ENCODE data around the gene SCUBE1.

The SCUBE1 gene

DNA sequence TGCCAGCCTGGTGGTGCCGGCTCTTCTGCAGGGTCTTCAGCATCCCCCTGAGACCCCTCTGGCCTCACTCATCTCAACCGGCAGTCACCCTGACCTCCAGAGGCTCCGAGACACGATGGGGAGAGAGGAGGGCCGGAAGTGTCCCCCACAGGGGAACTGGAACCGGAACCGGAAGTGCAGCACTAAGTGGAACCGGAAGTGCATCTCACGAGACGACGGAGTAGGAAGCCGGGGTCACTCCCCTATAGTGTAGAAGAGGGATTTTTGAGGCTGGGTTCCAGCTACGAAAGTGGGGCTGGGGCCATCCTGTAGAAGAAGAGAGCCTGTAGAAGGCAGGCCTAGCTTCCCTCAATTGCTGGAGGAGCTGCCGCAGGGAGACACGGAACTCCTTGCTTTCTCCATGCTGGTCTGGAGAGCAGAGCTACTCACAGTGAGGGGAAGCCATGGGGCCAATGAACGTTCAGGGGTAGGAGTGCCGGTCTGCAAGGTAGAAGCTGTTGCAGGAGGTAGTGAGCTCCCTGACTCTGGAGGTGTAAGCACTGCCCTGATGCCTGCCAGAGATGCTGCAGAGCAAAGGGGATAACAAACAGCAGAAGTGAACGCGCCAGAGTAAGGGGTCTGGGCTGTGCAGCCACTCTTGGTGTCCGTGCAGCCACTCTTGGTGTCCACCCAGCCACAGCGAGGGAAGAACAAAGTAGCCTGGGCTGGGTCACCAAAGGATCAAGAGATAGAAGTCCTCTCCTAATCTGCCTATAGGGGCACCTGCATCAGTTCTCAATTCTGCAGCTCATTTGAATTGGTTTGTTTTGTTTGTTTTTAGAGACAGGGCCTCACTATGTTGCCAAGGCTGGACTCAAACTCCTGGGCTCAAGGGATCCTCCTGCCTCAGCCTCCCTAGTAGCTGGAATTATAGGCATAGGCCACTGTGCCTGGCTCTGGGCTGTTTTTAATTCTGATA is 21.9 kb downstream of the SCUBE1 start:
- TF ChIP-seq, protein P1, sequence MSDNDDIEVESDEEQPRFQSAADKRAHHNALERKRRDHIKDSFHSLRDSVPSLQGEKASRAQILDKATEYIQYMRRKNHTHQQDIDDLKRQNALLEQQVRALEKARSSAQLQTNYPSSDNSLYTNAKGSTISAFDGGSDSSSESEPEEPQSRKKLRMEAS (IDR thresholded peaks at IDR 0.05) = no peak
- TF ChIP-seq TAF1 (IDR thresholded peaks at IDR 0.05; ENCODE audit: low read depth) = no peak

DNA sequence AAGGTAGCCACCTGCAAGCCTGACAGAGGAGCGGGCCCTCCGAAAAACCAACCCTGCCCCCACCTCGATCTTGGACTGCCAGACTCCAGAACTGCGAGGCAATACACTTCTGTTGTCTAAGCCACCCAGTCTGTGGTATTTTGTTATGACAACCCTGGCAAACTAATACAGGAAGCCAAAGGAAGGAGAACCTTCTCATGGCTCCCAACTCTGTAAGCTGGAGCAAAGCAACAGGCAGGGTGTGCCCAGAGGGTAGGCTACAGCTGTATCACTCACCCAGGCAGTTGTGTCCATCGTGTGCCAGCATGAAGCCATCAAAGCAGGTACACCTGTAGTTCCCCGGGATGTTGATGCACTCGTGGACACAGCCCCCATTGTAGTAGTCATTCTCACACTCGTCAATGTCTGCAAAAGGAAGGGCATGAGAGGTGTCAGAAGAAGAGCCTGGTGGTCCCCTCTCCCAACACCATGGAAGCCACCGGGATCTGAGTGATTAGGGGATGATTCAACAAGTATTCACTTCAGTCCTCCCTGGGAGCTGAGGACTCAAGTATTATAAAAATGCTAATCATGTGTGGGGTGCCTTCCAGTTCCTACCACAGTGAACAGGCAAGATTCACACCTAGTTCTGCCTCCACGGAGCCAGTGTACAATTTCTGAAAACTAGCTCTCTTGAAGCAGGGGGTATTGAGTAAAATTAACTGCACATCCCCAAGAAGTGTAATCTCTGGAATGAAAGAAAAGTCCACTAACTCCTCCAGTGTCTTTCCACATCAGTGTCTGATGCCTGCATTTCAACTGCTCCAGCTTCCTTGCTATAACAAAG is 23.3 kb downstream of the SCUBE1 start:
- no peak for TF ChIP-seq TAF1 (IDR thresholded peaks at IDR 0.05; ENCODE audit: low read depth)
- TF ChIP-seq, protein P2, sequence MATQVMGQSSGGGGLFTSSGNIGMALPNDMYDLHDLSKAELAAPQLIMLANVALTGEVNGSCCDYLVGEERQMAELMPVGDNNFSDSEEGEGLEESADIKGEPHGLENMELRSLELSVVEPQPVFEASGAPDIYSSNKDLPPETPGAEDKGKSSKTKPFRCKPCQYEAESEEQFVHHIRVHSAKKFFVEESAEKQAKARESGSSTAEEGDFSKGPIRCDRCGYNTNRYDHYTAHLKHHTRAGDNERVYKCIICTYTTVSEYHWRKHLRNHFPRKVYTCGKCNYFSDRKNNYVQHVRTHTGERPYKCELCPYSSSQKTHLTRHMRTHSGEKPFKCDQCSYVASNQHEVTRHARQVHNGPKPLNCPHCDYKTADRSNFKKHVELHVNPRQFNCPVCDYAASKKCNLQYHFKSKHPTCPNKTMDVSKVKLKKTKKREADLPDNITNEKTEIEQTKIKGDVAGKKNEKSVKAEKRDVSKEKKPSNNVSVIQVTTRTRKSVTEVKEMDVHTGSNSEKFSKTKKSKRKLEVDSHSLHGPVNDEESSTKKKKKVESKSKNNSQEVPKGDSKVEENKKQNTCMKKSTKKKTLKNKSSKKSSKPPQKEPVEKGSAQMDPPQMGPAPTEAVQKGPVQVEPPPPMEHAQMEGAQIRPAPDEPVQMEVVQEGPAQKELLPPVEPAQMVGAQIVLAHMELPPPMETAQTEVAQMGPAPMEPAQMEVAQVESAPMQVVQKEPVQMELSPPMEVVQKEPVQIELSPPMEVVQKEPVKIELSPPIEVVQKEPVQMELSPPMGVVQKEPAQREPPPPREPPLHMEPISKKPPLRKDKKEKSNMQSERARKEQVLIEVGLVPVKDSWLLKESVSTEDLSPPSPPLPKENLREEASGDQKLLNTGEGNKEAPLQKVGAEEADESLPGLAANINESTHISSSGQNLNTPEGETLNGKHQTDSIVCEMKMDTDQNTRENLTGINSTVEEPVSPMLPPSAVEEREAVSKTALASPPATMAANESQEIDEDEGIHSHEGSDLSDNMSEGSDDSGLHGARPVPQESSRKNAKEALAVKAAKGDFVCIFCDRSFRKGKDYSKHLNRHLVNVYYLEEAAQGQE (IDR thresholded peaks at IDR 0.05; ENCODE audit: low read depth) = no peak
- TF ChIP-seq EP300 (IDR thresholded peaks at IDR 0.05; ENCODE audit: borderline replicate concordance) = no peak
- no peak for TF ChIP-seq YY1 (IDR thresholded peaks at IDR 0.05; ENCODE audit: low read depth)
- TF ChIP-seq CEBPB (IDR thresholded peaks at IDR 0.05) = no peak
- TF ChIP-seq, protein P3, sequence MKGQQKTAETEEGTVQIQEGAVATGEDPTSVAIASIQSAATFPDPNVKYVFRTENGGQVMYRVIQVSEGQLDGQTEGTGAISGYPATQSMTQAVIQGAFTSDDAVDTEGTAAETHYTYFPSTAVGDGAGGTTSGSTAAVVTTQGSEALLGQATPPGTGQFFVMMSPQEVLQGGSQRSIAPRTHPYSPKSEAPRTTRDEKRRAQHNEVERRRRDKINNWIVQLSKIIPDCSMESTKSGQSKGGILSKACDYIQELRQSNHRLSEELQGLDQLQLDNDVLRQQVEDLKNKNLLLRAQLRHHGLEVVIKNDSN (IDR thresholded peaks at IDR 0.05) = no peak
- no peak for TF ChIP-seq TEAD4 (IDR thresholded peaks at IDR 0.05)
- TF ChIP-seq CREB1 (IDR thresholded peaks at IDR 0.05; ENCODE audit: low read depth) = no peak
- no peak for TF ChIP-seq FOXM1 (IDR thresholded peaks at IDR 0.05; ENCODE audit: borderline replicate concordance, low read depth)
- TF ChIP-seq EGR1 (IDR thresholded peaks at IDR 0.05) = no peak

- no peak for TF ChIP-seq ZBTB7A (IDR thresholded peaks at IDR 0.05; ENCODE audit: low read depth)
- TF ChIP-seq TAF1 (IDR thresholded peaks at IDR 0.05; ENCODE audit: low read depth) = no peak
- TF ChIP-seq YY1 (IDR thresholded peaks at IDR 0.05; ENCODE audit: low read depth) = no peak
- TF ChIP-seq TCF12 (IDR thresholded peaks at IDR 0.05; ENCODE audit: low read depth) = no peak
- no peak for TF ChIP-seq EP300 (IDR thresholded peaks at IDR 0.05; ENCODE audit: borderline replicate concordance)
- TF ChIP-seq NFIC (IDR thresholded peaks at IDR 0.05) = no peak
- TF ChIP-seq RAD21 (IDR thresholded peaks at IDR 0.05; ENCODE audit: low read depth) = no peak
- TF ChIP-seq, protein P3 (IDR thresholded peaks at IDR 0.05) = no peak
- TF ChIP-seq, protein P2 (IDR thresholded peaks at IDR 0.05; ENCODE audit: low read depth) = no peak
- TF ChIP-seq TEAD4 (IDR thresholded peaks at IDR 0.05) = no peak
- TF ChIP-seq CREB1 (IDR thresholded peaks at IDR 0.05; ENCODE audit: low read depth) = no peak
- TF ChIP-seq CEBPB (IDR thresholded peaks at IDR 0.05) = no peak
- TF ChIP-seq, protein P1 (IDR thresholded peaks at IDR 0.05) = no peak
- TF ChIP-seq FOXM1 (IDR thresholded peaks at IDR 0.05; ENCODE audit: borderline replicate concordance, low read depth) = no peak
- TF ChIP-seq EGR1 (IDR thresholded peaks at IDR 0.05) = no peak
These were observed 25.9 kb downstream of the SCUBE1 start for GRCh38 chr22:43317239-43317638.

DNA sequence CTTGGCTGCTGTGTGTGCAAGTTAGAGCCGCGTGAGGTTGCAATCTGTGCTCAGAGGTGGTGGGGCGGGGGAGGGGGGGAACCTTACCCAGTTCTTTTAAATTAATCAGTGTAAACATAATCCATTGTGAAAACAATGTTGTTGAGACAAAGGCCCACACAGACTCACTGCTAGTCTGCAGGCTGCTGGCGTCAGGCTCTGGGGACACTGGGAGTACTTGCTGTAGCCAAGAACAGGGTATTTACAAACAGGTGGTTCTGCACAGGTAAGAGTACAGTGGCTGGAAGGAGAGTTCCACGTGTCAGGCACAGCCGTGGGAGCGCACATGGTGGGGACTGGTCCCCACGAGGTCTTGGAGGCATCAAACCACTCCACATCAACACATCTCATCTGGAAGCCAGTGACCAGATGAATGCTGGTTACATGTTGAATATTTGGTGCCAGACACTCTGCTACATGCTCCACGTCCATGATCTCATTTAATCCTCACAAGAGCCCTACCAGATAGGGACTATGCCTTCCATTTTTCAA is 27.4 kb downstream of the SCUBE1 start:
- TF ChIP-seq ZBTB7A (IDR thresholded peaks at IDR 0.05; ENCODE audit: low read depth) = no peak
- TF ChIP-seq, protein P1 (IDR thresholded peaks at IDR 0.05) = no peak
- no peak for TF ChIP-seq TEAD4 (IDR thresholded peaks at IDR 0.05)

DNA sequence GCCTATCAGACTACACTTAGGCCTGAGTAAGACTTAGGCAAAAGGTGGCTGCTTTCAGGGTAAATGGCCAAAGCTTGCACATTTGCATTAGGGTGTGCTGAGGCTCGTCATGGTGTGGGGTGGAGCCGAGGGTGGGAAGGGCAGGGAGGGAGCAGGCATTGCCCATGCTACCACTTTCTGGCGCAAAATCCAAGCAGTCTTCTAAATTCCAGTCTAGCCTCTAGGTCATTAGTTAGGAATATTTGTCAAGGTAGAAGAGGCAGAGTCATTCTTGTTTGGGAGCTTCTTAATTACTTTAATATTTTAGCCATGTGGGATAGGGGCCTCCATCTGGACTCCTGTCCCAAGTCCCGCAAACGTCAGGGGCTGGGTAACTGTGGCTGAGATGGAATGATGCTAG is 28.6 kb downstream of the SCUBE1 start:
- no peak for TF ChIP-seq TEAD4 (IDR thresholded peaks at IDR 0.05)
- no peak for TF ChIP-seq TCF12 (IDR thresholded peaks at IDR 0.05; ENCODE audit: low read depth)
- TF ChIP-seq TAF1 (IDR thresholded peaks at IDR 0.05; ENCODE audit: low read depth) = no peak
- no peak for TF ChIP-seq EP300 (IDR thresholded peaks at IDR 0.05; ENCODE audit: borderline replicate concordance)
- no peak for TF ChIP-seq RAD21 (IDR thresholded peaks at IDR 0.05; ENCODE audit: low read depth)
- no peak for TF ChIP-seq FOXM1 (IDR thresholded peaks at IDR 0.05; ENCODE audit: borderline replicate concordance, low read depth)
- TF ChIP-seq YY1 (IDR thresholded peaks at IDR 0.05; ENCODE audit: low read depth) = no peak
- TF ChIP-seq CEBPB (IDR thresholded peaks at IDR 0.05) = no peak
- TF ChIP-seq, protein P1 (IDR thresholded peaks at IDR 0.05) = no peak
- TF ChIP-seq, protein P2 (IDR thresholded peaks at IDR 0.05; ENCODE audit: low read depth) = no peak
- no peak for TF ChIP-seq EGR1 (IDR thresholded peaks at IDR 0.05)
- TF ChIP-seq, protein P3 (IDR thresholded peaks at IDR 0.05) = no peak
- no peak for TF ChIP-seq CREB1 (IDR thresholded peaks at IDR 0.05; ENCODE audit: low read depth)
- no peak for TF ChIP-seq ZBTB7A (IDR thresholded peaks at IDR 0.05; ENCODE audit: low read depth)
- TF ChIP-seq NFIC (IDR thresholded peaks at IDR 0.05) = no peak
